H1 (cell line): Measurements from ENCODE around the gene AGRN. TPM values are rescaled to one million over a fixed set of nuclear protein-coding genes. Genes with fewer than 3 reads are reported as not detected.

Experiments
- CTCF ChIA-PET: fragments of 300-600 bp; sonication (Branson Sonifier 250); formaldehyde crosslinking; loops from one replicate; lab custom pipeline; 2021; ENCODE audit not compliant: partially characterized antibody; lab: Charles Lee
- POLR2A ChIA-PET: fragments of 300-600 bp; sonication (Branson Sonifier 250); formaldehyde crosslinking; loops from one replicate; lab custom pipeline; 2021; ENCODE audit warnings: inconsistent platforms; ENCODE audit not compliant: partially characterized antibody; lab: Charles Lee
- DNase-seq, 2 experiments: peaks; one replicate each; pipeline versions ENCODE4 v3.0.0 to v3.0.0-alpha.2; 2010 to 2022; ENCODE audit warnings: low spot score in 2 of 2, low read depth in 1 of 2, mixed read lengths in 1 of 2
- FAIRE-seq: peaks from 2 replicates; lab custom pipeline; 2011; peaks lifted over from hg19 to GRCh38; lab: Jason Lieb, UNC
- H2AFZ ChIP-seq: 2 replicates; pipeline ENCODE4 v1.8.1; 2012; ENCODE audit warnings: low read length, inconsistent platforms
- H2AK5ac ChIP-seq: 2 replicates; pipeline ENCODE4 v1.6.1; 2013; ENCODE audit warnings: low read depth, low read length
- H2BK120ac ChIP-seq: replicated peaks from 2 replicates; pipeline ENCODE3; 2013; ENCODE audit warnings: low read depth, low read length, inconsistent platforms
- H2BK12ac ChIP-seq: 2 replicates; pipeline ENCODE4 v1.6.1; 2013; ENCODE audit warnings: low read depth, low read length
- H2BK15ac ChIP-seq: 2 replicates; pipeline ENCODE4 v1.6.1; 2013; ENCODE audit warnings: low read length
- H2BK20ac ChIP-seq: 2 replicates; pipeline ENCODE4 v1.6.1; 2013; ENCODE audit warnings: low read length
- H2BK5ac ChIP-seq: 2 replicates; pipeline ENCODE4 v1.6.1; 2013; ENCODE audit warnings: low read depth, low read length
- H3K14ac ChIP-seq: 2 replicates; pipeline ENCODE4 v1.6.1; 2013; ENCODE audit warnings: inconsistent platforms; ENCODE audit not compliant: insufficient read length
- H3K18ac ChIP-seq: 2 replicates; pipeline ENCODE4 v1.6.1; 2013; ENCODE audit warnings: low read length; ENCODE audit errors: extremely low read depth
- H3K23ac ChIP-seq: 2 replicates; pipeline ENCODE4 v1.6.1; 2013; ENCODE audit warnings: inconsistent platforms; ENCODE audit not compliant: insufficient read length
- H3K23me2 ChIP-seq: 2 replicates; pipeline ENCODE4 v1.6.1; 2013; ENCODE audit warnings: low read depth, low read length
- H3K27ac ChIP-seq: 2 replicates; pipeline ENCODE4 v1.6.1; 2011; ENCODE audit warnings: low read depth, low read length, inconsistent platforms
- H3K27me3 ChIP-seq, 4 experiments: replicated peaks in 1 of 4; 1 replicate in 1 of 4; 2 replicates in 3 of 4; pipeline versions ENCODE4 v1.6.1 to v1.8.1; 2011 to 2013; ENCODE audit warnings: low read length in 3 of 4, mild to moderate bottlenecking in 3 of 4, inconsistent platforms in 2 of 4, mixed read lengths in 2 of 4, moderate library complexity in 1 of 4; ENCODE audit not compliant: control insufficient read depth in 3 of 4, insufficient read depth in 3 of 4; ENCODE audit errors: extremely low read depth in 1 of 4
- H3K36me3 ChIP-seq, 4 experiments: 2 replicates each; pipeline versions ENCODE4 v1.6.1 to v1.8.1; 2011 to 2013; ENCODE audit warnings: mild to moderate bottlenecking in 4 of 4, low read length in 3 of 4, moderate library complexity in 2 of 4, control low read depth in 1 of 4, inconsistent platforms in 1 of 4; ENCODE audit not compliant: insufficient read depth in 4 of 4, control insufficient read depth in 2 of 4
- H3K4ac ChIP-seq: replicated peaks from 2 replicates; pipeline ENCODE3; 2013; ENCODE audit warnings: low read length, low read depth, mixed read lengths, inconsistent platforms; ENCODE audit not compliant: insufficient read length
- H3K4me1 ChIP-seq, 4 experiments: replicated peaks in 1 of 4; 1 replicate in 1 of 4; 2 replicates in 3 of 4; pipeline versions ENCODE4 v1.6.1 to v1.8.1; 2011 to 2013; ENCODE audit warnings: low read length in 3 of 4, inconsistent platforms in 2 of 4, mixed read lengths in 1 of 4; ENCODE audit not compliant: insufficient read depth in 4 of 4, control insufficient read depth in 3 of 4
- H3K4me2 ChIP-seq, 2 experiments: 2 replicates each; pipeline versions ENCODE4 v1.6.1 to v1.8.1; 2011 to 2013; ENCODE audit warnings: low read depth in 2 of 2, low read length in 2 of 2, control low read depth in 1 of 2, inconsistent platforms in 1 of 2, mild to moderate bottlenecking in 1 of 2; ENCODE audit not compliant: insufficient read depth in 1 of 2
- H3K4me3 ChIP-seq, 4 experiments: fragments of 200-600, 300-600 bp in 1 of 4; sonication (generic), shearing (Covaris generic), sonication (Bioruptor Twin) in 1 of 4; 2 replicates each; pipeline versions ENCODE4 v1.5.1 to v1.8.1; 2011 to 2016; ENCODE audit warnings: low read length in 4 of 4, low read depth in 3 of 4, control low read depth in 2 of 4, inconsistent platforms in 2 of 4, mild to moderate bottlenecking in 2 of 4, mixed read lengths in 1 of 4, moderate library complexity in 1 of 4; ENCODE audit not compliant: insufficient read depth in 2 of 4; ENCODE audit errors: extremely low read depth in 1 of 4
- H3K56ac ChIP-seq: replicated peaks from 2 replicates; pipeline ENCODE3; 2013; ENCODE audit warnings: low read depth, mild to moderate bottlenecking, mixed read lengths, low read length, inconsistent platforms; ENCODE audit not compliant: insufficient read length
- H3K79me1 ChIP-seq: 2 replicates; pipeline ENCODE4 v1.6.1; 2013; ENCODE audit warnings: low read depth, low read length, control low read depth
- H3K79me2 ChIP-seq, 2 experiments: 2 replicates each; pipeline versions ENCODE4 v1.6.1 to v1.8.1; 2012 to 2013; ENCODE audit warnings: low read length in 2 of 2, mild to moderate bottlenecking in 2 of 2, inconsistent platforms in 1 of 2; ENCODE audit not compliant: insufficient read depth in 2 of 2, control insufficient read depth in 1 of 2
- H3K9ac ChIP-seq, 4 experiments: replicated peaks in 1 of 4; 1 replicate in 1 of 4; 2 replicates in 3 of 4; pipeline versions ENCODE4 v1.6.1 to v1.8.1; 2011 to 2013; ENCODE audit warnings: low read depth in 3 of 4, low read length in 3 of 4, control low read depth in 2 of 4, mild to moderate bottlenecking in 2 of 4, moderate library complexity in 2 of 4, inconsistent platforms in 1 of 4; ENCODE audit errors: extremely low read depth in 1 of 4
- H3K9me3 ChIP-seq, 2 experiments: 2 replicates each; pipeline versions ENCODE4 v1.6.1 to v1.8.1; 2012 to 2013; ENCODE audit warnings: mild to moderate bottlenecking in 2 of 2, moderate library complexity in 2 of 2, control low read depth in 1 of 2, inconsistent platforms in 1 of 2, low read depth in 1 of 2, low read length in 1 of 2, mixed read lengths in 1 of 2; ENCODE audit not compliant: insufficient read depth in 2 of 2
- H4K20me1 ChIP-seq, 2 experiments: replicated peaks in 1 of 2; 2 replicates each; pipeline versions ENCODE3 to v1.8.1; 2011 to 2013; ENCODE audit warnings: inconsistent platforms in 2 of 2, low read length in 2 of 2, mild to moderate bottlenecking in 1 of 2; ENCODE audit not compliant: insufficient read depth in 2 of 2, control insufficient read depth in 1 of 2
- H4K5ac ChIP-seq: 2 replicates; pipeline ENCODE4 v1.6.1; 2013; ENCODE audit warnings: low read length, low read depth, mixed read lengths, inconsistent platforms; ENCODE audit not compliant: insufficient read length
- H4K8ac ChIP-seq: 2 replicates; pipeline ENCODE4 v1.8.0; 2013; ENCODE audit warnings: mild to moderate bottlenecking, moderate library complexity, low read length, inconsistent platforms; ENCODE audit not compliant: insufficient read depth; ENCODE audit errors: extremely low read depth
- H4K91ac ChIP-seq: replicated peaks from 2 replicates; pipeline ENCODE3; 2013; ENCODE audit warnings: low read length, mixed read lengths, inconsistent platforms; ENCODE audit not compliant: insufficient read length
- CREB1 ChIP-seq: IDR thresholded peaks from 2 replicates; pipeline ENCODE4 v1.6.1; 2012; ENCODE audit warnings: inconsistent platforms
- EGR1 ChIP-seq: IDR thresholded peaks from 2 replicates; pipeline ENCODE4 v1.6.1; 2011; ENCODE audit warnings: low read depth, low read length, borderline replicate concordance
- GTF2F1 ChIP-seq: IDR thresholded peaks from 2 replicates; pipeline ENCODE4 v1.6.1; 2012; ENCODE audit warnings: low read depth, low read length, improper control_type of control experiment, borderline replicate concordance
- HDAC6 ChIP-seq: IDR thresholded peaks from one replicate; pipeline ENCODE4 v1.7.1; 2012; ENCODE audit warnings: low read depth, mild to moderate bottlenecking, inconsistent platforms, low read length, moderate library complexity
- KDM1A ChIP-seq: fragments of 200-600, 300-600 bp; sonication (generic); IDR thresholded peaks from 2 replicates; pipeline ENCODE4 v1.7.1; 2016; ENCODE audit warnings: mild to moderate bottlenecking, low read length, borderline replicate concordance
- KDM5A ChIP-seq: fragments of 200-600 bp; IDR thresholded peaks from 2 replicates; pipeline ENCODE4 v1.7.1; 2012; ENCODE audit warnings: mild to moderate bottlenecking, low read length, inconsistent platforms, mixed read lengths
- POLR2A ChIP-seq, 2 experiments: IDR thresholded peaks; 1 replicate in 1 of 2; 2 replicates in 1 of 2; pipeline ENCODE4 v1.6.1; 2011; ENCODE audit warnings: low read depth in 2 of 2, low read length in 2 of 2, mild to moderate bottlenecking in 2 of 2; ENCODE audit errors: control extremely low read depth in 1 of 2
- POU5F1 ChIP-seq: IDR thresholded peaks from 2 replicates; pipeline ENCODE4 v1.6.1; 2011; ENCODE audit warnings: low read depth, mild to moderate bottlenecking, low read length, moderate library complexity
- SAP30 ChIP-seq: fragments of 300-600 bp; sonication (generic); IDR thresholded peaks from 2 replicates; pipeline ENCODE4 v1.7.1; 2012; ENCODE audit warnings: low read length, moderate library complexity, mild to moderate bottlenecking, inconsistent platforms; ENCODE audit not compliant: insufficient read depth, insufficient replicate concordance
- SP1 ChIP-seq: IDR thresholded peaks from 2 replicates; pipeline ENCODE4 v1.6.1; 2011; ENCODE audit warnings: low read depth, low read length
- SP2 ChIP-seq: IDR thresholded peaks from 2 replicates; pipeline ENCODE4 v1.6.1; 2012; ENCODE audit warnings: mild to moderate bottlenecking, low read length, inconsistent platforms
- SP4 ChIP-seq: IDR thresholded peaks from 2 replicates; pipeline ENCODE4 v1.6.1; 2012; ENCODE audit warnings: low read length, inconsistent platforms
- TAF7 ChIP-seq: optimal IDR thresholded peaks from 2 replicates; pipeline ENCODE3; 2011; ENCODE audit warnings: low read depth, mild to moderate bottlenecking, inconsistent platforms, low read length, moderate library complexity, borderline replicate concordance
- TBP ChIP-seq: IDR thresholded peaks from 2 replicates; pipeline ENCODE4 v1.6.1; 2011; ENCODE audit warnings: low read depth, low read length, improper control_type of control experiment
- YY1 ChIP-seq: IDR thresholded peaks from 2 replicates; pipeline ENCODE4 v1.6.1; 2011; ENCODE audit warnings: low read depth, mild to moderate bottlenecking, low read length
- WGBS, 2 experiments: shearing (Covaris generic) in 1 of 2; methylation state at CpG; one replicate each; pipeline versions ENCODE4 v1.1.6 to v1.1.7; 2013 to 2015; ENCODE audit warnings: low lambda C conversion rate in 2 of 2, mixed read lengths in 2 of 2, inconsistent platforms in 1 of 2, low coverage in 1 of 2, missing lambda C conversion rate in 1 of 2; ENCODE audit not compliant: insufficient replicate concordance in 2 of 2, insufficient coverage in 1 of 2, insufficient read length in 1 of 2; ENCODE audit errors: extremely low coverage in 1 of 2, missing lambda C conversion rate in 1 of 2; 5-methylcytosine and 5-hydroxymethylcytosine counted together
- polyA plus RNA-seq, 7 experiments: library from polyadenylated mRNA; depleted of rRNA in 3 of 7; stranded (reverse) in 5 of 7; unstranded in 2 of 7; fragments of >200 nt in 5 of 7; fragments of 200-250 nt in 2 of 7; gene quantifications; 1 replicate in 5 of 7; 2 replicates in 1 of 7; 4 replicates in 1 of 7; pipeline versions ENCODE4 v1.2.1 to v1.2.3, GENCODE V29; 2011 to 2013; ENCODE audit warnings: missing spikeins in 2 of 7, mixed read lengths in 2 of 7
- total RNA-seq: library from RNA; stranded (reverse); fragmentation: NEBNext Ultra II Directional; extraction: Animal tissue kit (Norgen Biotek cat#: 25700); gene quantifications from 2 replicates; pipeline ENCODE4 v1.2.1, GENCODE V29; 2021

Gene AGRN
- total and polyA plus RNA-seq, 2 of the 8 experiments (the other 6 are each of a cell fraction or from before 2014, with no cell fraction given) = 52.3 to 155 TPM

GRCh38 chr1:1053022-1053421 is 33.1 kb downstream of the AGRN start:
- H4K20me1 ChIP-seq = peaks cover 0 to 22% of the 10 kb centered on the region in 2 experiments
- no peak overlapping the region for H2BK5ac ChIP-seq
- no peaks in the 10 kb centered on the region; the same call in 1 of the 2 replicates for H3K23me2 ChIP-seq
- H3K79me1 ChIP-seq = peaks cover 5% of the 10 kb centered on the region; the same call in 1 of the 2 replicates
- no peak overlapping the region for H3K27ac ChIP-seq
- H2BK20ac ChIP-seq = no peak overlapping the region
- DNase-seq (no peak), FAIRE-seq (no peak)
- POLR2A ChIA-PET = interaction anchor here (6.9 kb wide), 1 partner anchor 14 kb away, joined by 70 read pairs; no protein-coding TSS in a partner anchor
- peaks cover 0 to 4% (median 2%) of the 10 kb centered on the region in 4 experiments; a peak in 4 of 7 replicates for H3K27me3 ChIP-seq
- no peaks in the 10 kb centered on the region for H3K9me3 ChIP-seq
- H3K4ac ChIP-seq = no peak overlapping the region
- no peak overlapping the region for H4K5ac ChIP-seq
- H3K14ac ChIP-seq = no peak overlapping the region
- no peak overlapping the region for H2AK5ac ChIP-seq
- H3K4me3 ChIP-seq = no peak overlapping the region
- no peaks in the 10 kb centered on the region for H3K4me1 ChIP-seq
- H3K36me3 ChIP-seq = peaks cover 2 to 59% (median 27%) of the 10 kb centered on the region in 4 experiments; a peak in 6 of 8 replicates
- no peak overlapping the region for H3K18ac ChIP-seq
- no peak overlapping the region for H3K56ac ChIP-seq
- 92% methylated on average over 15 of the region's 15 CpGs; no CpG with 5 or more reads in 1 of the 2 experiments for WGBS, 2 experiments
- no peak overlapping the region for H3K9ac ChIP-seq
- H4K8ac ChIP-seq = no peak overlapping the region
- no peak overlapping the region for H4K91ac ChIP-seq
- no peak overlapping the region for H2BK120ac ChIP-seq
- no peak overlapping the region for H3K23ac ChIP-seq
- H3K4me2 ChIP-seq = no peak overlapping the region
- CTCF ChIA-PET = interaction anchor here (0.9 to 7.6 kb wide), 3 partner anchors 9 to 69 kb away, joined by 3 to 37 read pairs (median 4); no protein-coding TSS in a partner anchor
- H2AFZ ChIP-seq = no peak overlapping the region
- H2BK15ac ChIP-seq = no peak overlapping the region
- no peak overlapping the region for H2BK12ac ChIP-seq
- no peaks in the 10 kb centered on the region for H3K79me2 ChIP-seq
- no peak for TF ChIP-seq CREB1
- no peak for TF ChIP-seq TAF7
- no peak for TF ChIP-seq KDM5A
- no peak for TF ChIP-seq POLR2A (IDR thresholded peaks at IDR 0.05; ENCODE audit: control extremely low read depth in 1 of 2, low read depth in 2 of 2, low read length in 2 of 2)
- no peak for TF ChIP-seq TBP
- TF ChIP-seq POU5F1 = no peak
- TF ChIP-seq SAP30 = no peak
- no peak for TF ChIP-seq SP4
- no peak for TF ChIP-seq GTF2F1
- no peak for TF ChIP-seq SP2
- no peak for TF ChIP-seq KDM1A
- no peak for TF ChIP-seq SP1
- TF ChIP-seq EGR1 = no peak
- no peak for TF ChIP-seq HDAC6
- TF ChIP-seq YY1 = no peak
